Measurements from ENCODE around the gene CHCHD3. TPM values are rescaled to one million over a fixed set of nuclear protein-coding genes. Genes with fewer than 3 reads are reported as not detected.

The CHCHD3 gene
- total RNA-seq, 1 donor from 2014 or later, result 38.5 TPM

GRCh38 chr7:132777414-132777813 lies 304.5 kb downstream of the CHCHD3 start:
- intact Hi-C loops (cut with DNase I), result no loop called here
- no peak for TF ChIP-seq CTCF (IDR thresholded peaks at IDR 0.05)
- no peak for ATAC-seq

GRCh38 chr7:132776048-132776620 lies 305.8 kb downstream of the CHCHD3 start:
- Histone ChIP-seq H3K4me3 (no peak overlapping the region), H3K9me3 (no peaks in the 10 kb centered on the region), H3K27ac (no peak overlapping the region), H3K36me3 (no peaks in the 10 kb centered on the region), H3K4me1 (no peaks in the 10 kb centered on the region), H3K27me3 (ENCODE audit: low read depth) (no peaks in the 10 kb centered on the region)
- intact Hi-C loops (cut with DNase I), result no loop called here
- DNase-seq (no peak), ATAC-seq (no peak)
- TF ChIP-seq CTCF (IDR thresholded peaks at IDR 0.05), result no peak

More at GRCh38 chr7:132777414-132777813, 304.5 kb downstream of the CHCHD3 start:
- H3K4me3 ChIP-seq, result no peak overlapping the region
- no peak overlapping the region for H3K27ac ChIP-seq
- H3K27me3 ChIP-seq (ENCODE audit: low read depth), result no peaks in the 10 kb centered on the region
- no peaks in the 10 kb centered on the region for H3K36me3 ChIP-seq
- no peaks in the 10 kb centered on the region for H3K4me1 ChIP-seq
- H3K9me3 ChIP-seq, result no peaks in the 10 kb centered on the region
- DNase-seq, result no peak

GRCh38 chr7:132773527-132773956 lies 308.3 kb downstream of the CHCHD3 start:
- DNase-seq (no peak), ATAC-seq (no peak)
- no peak overlapping the region for H3K27ac ChIP-seq
- H3K36me3 ChIP-seq, result no peaks in the 10 kb centered on the region
- no peaks in the 10 kb centered on the region for H3K4me1 ChIP-seq
- H3K4me3 ChIP-seq, result no peak overlapping the region
- H3K9me3 ChIP-seq, result peaks cover 4% of the 10 kb centered on the region
- intact Hi-C loops (cut with DNase I), result no loop called here
- H3K27me3 ChIP-seq (ENCODE audit: low read depth), result no peaks in the 10 kb centered on the region
- TF ChIP-seq CTCF (IDR thresholded peaks at IDR 0.05), result no peak

- Histone ChIP-seq H3K9me3 (peaks cover 4% of the 10 kb centered on the region), H3K36me3 (no peaks in the 10 kb centered on the region), H3K4me3 (no peak overlapping the region), H3K4me1 (no peaks in the 10 kb centered on the region), H3K27me3 (ENCODE audit: low read depth) (no peaks in the 10 kb centered on the region), H3K27ac (no peak overlapping the region)
- ATAC-seq (no peak), DNase-seq (no peak)
- TF ChIP-seq CTCF (IDR thresholded peaks at IDR 0.05), result no peak
- intact Hi-C loops (cut with DNase I), result no loop called here
Observed at GRCh38 chr7:132771301-132771730, 310.6 kb downstream of the CHCHD3 start.

- H3K9me3 ChIP-seq, result peaks cover 4% of the 10 kb centered on the region
- TF ChIP-seq CTCF (IDR thresholded peaks at IDR 0.05), result no peak
- H3K4me1 ChIP-seq, result no peaks in the 10 kb centered on the region
- H3K36me3 ChIP-seq, result no peaks in the 10 kb centered on the region
- no peaks in the 10 kb centered on the region for H3K27me3 ChIP-seq (ENCODE audit: low read depth)
- DNase-seq, result no peak
- H3K4me3 ChIP-seq, result no peak overlapping the region
- H3K27ac ChIP-seq, result no peak overlapping the region
- ATAC-seq, result no peak
- intact Hi-C loops (cut with DNase I), result no loop called here
Observed at GRCh38 chr7:132770055-132770454, 311.8 kb downstream of the CHCHD3 start.

Data from lower lobe of right lung (tissue), 2 donors.